SJCRH30 (cell line): ENCODE results near the gene TASP1. TPM values are rescaled to one million over a fixed set of nuclear protein-coding genes. Genes with fewer than 3 reads are reported as not detected.

Experiments used
- DNase-seq, 2 experiments: peaks; one replicate each; pipeline ENCODE4 v3.0.0-alpha.2; 2015 to 2020
- H3K27ac ChIP-seq: fragments of 250-450 bp; sonication (Bioruptor Pico); 2 replicates; pipeline ENCODE4 v1.5.1; 2020; ENCODE audit warnings: mild to moderate bottlenecking, moderate library complexity
- H3K27me3 ChIP-seq: fragments of 250-450 bp; sonication (Bioruptor Pico); 2 replicates; pipeline ENCODE4 v1.5.1; 2020; ENCODE audit warnings: mild to moderate bottlenecking, moderate library complexity
- H3K36me3 ChIP-seq: fragments of 250-450 bp; sonication (Bioruptor Pico); 2 replicates; pipeline ENCODE4 v1.5.1; 2020; ENCODE audit warnings: mild to moderate bottlenecking, moderate library complexity
- H3K4me1 ChIP-seq: fragments of 250-450 bp; sonication (Bioruptor Pico); 2 replicates; pipeline ENCODE4 v1.5.1; 2020; ENCODE audit warnings: mild to moderate bottlenecking, moderate library complexity
- H3K4me3 ChIP-seq: fragments of 250-450 bp; sonication (Bioruptor Pico); 2 replicates; pipeline ENCODE4 v1.5.1; 2020; ENCODE audit warnings: mild to moderate bottlenecking, moderate library complexity
- H3K9me3 ChIP-seq: fragments of 250-450 bp; sonication (Bioruptor Pico); replicated peaks from 2 replicates; pipeline ENCODE4 v1.5.1; 2020; ENCODE audit warnings: mild to moderate bottlenecking, moderate library complexity
- total RNA-seq: library from RNA; depleted of rRNA; stranded (reverse); fragments of >200 nt; shearing (Covaris generic); gene quantifications from 2 replicates; pipeline ENCODE4 v1.2.3, GENCODE V29; 2014

The TASP1 gene
- total RNA-seq, 1 experiment from 2014 or later = 7.1 TPM

DNA sequence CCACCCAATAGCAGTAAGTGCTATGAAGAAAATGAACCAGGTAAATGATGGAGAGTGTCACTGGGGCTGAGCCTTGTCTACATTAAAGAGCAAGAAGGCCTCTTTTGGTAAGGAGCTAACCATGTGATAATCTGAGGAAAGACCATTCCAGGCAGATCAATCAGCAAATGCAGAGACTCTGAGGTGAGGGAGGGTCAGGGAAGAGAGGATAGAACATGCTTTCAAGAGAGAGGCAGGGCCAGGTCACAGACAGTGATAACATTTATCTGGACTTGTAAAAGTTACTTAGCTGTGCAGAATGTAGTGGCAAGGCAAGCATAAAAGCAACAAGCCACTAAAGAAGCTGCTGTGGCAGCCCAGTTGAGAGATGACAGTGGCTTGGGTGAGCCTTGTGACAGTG is 197.3 kb downstream of the TASP1 start:
- peaks cover 4% of the 10 kb centered on the region; the same call in 1 of the 2 replicates for H3K9me3 ChIP-seq
- no peak for DNase-seq
- no peak overlapping the region for H3K4me3 ChIP-seq
- no peaks in the 10 kb centered on the region for H3K36me3 ChIP-seq
- no peak overlapping the region for H3K27ac ChIP-seq
- H3K27me3 ChIP-seq = no peaks in the 10 kb centered on the region
- H3K4me1 ChIP-seq = peaks cover 17% of the 10 kb centered on the region

GRCh38 chr20:13436530-13436929 is 202.2 kb downstream of the TASP1 start:
- Histone ChIP-seq H3K36me3 (no peaks in the 10 kb centered on the region), H3K4me3 (no peak overlapping the region), H3K27ac (no peak overlapping the region), H3K27me3 (no peaks in the 10 kb centered on the region), H3K4me1 (no peaks in the 10 kb centered on the region), H3K9me3 (peaks cover 4% of the 10 kb centered on the region; the same call in 1 of the 2 replicates)
- DNase-seq = no peak

DNA sequence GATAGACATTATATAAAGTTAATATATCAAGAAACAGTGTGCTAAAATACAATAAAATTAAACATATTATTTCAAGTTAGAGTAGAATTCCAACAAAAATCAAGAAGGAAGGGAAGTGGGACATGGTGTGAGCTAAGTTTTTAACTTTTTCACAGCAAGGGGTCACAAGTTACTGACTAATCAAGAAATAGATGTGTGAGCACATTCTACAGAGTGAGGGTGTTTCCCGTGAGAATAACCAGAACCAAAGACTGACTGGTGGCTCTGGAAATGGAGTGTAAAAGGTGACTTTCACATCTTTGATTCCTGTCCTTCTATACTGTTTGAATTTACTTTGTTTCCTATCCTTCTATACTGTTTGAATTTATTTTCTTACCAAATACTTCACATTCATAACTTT is 206.6 kb downstream of the TASP1 start:
- H3K4me3 ChIP-seq = no peak overlapping the region
- no peak overlapping the region for H3K27ac ChIP-seq
- no peaks in the 10 kb centered on the region for H3K9me3 ChIP-seq
- no peaks in the 10 kb centered on the region for H3K4me1 ChIP-seq
- DNase-seq = no peak
- H3K36me3 ChIP-seq = no peaks in the 10 kb centered on the region
- no peaks in the 10 kb centered on the region for H3K27me3 ChIP-seq

- Histone ChIP-seq H3K9me3 (no peaks in the 10 kb centered on the region), H3K36me3 (no peaks in the 10 kb centered on the region), H3K4me1 (no peaks in the 10 kb centered on the region), H3K27ac (no peak overlapping the region), H3K27me3 (no peaks in the 10 kb centered on the region), H3K4me3 (no peak overlapping the region)
- no peak for DNase-seq
These were observed 208.3 kb downstream of the TASP1 start for GRCh38 chr20:13430346-13431002.

- Histone ChIP-seq H3K27ac (no peak overlapping the region), H3K27me3 (no peaks in the 10 kb centered on the region), H3K4me3 (no peak overlapping the region), H3K36me3 (no peaks in the 10 kb centered on the region), H3K9me3 (no peaks in the 10 kb centered on the region), H3K4me1 (no peaks in the 10 kb centered on the region)
- no peak for DNase-seq
These were observed 210.0 kb downstream of the TASP1 start for GRCh38 chr20:13428684-13429083.

DNA sequence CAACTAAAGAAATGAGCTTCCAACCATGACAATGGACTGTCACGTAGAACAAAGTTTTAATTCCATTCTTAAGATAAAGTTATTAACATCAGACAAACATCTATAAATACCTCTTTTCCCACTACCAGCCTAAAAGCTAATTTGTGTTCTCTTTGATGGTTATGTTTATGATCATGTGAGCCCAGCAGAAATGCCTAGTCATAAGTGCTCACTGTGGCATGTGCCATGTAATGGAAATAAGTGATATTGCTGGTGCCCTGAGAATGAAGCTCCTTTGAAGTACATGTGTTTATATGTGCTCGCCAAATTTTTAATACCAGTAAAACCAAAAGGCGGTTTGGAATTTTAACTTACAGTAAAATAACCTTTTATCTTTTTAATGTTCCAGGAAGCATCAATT is 211.9 kb downstream of the TASP1 start:
- no peak for DNase-seq
- Histone ChIP-seq H3K9me3 (no peaks in the 10 kb centered on the region), H3K4me3 (no peak overlapping the region), H3K4me1 (no peaks in the 10 kb centered on the region), H3K27ac (no peak overlapping the region), H3K36me3 (no peaks in the 10 kb centered on the region), H3K27me3 (no peaks in the 10 kb centered on the region)

- H3K9me3 ChIP-seq = no peaks in the 10 kb centered on the region
- DNase-seq = no peak
- no peak overlapping the region for H3K4me3 ChIP-seq
These were observed 213.2 kb downstream of the TASP1 start for GRCh38 chr20:13425381-13426135.

DNA sequence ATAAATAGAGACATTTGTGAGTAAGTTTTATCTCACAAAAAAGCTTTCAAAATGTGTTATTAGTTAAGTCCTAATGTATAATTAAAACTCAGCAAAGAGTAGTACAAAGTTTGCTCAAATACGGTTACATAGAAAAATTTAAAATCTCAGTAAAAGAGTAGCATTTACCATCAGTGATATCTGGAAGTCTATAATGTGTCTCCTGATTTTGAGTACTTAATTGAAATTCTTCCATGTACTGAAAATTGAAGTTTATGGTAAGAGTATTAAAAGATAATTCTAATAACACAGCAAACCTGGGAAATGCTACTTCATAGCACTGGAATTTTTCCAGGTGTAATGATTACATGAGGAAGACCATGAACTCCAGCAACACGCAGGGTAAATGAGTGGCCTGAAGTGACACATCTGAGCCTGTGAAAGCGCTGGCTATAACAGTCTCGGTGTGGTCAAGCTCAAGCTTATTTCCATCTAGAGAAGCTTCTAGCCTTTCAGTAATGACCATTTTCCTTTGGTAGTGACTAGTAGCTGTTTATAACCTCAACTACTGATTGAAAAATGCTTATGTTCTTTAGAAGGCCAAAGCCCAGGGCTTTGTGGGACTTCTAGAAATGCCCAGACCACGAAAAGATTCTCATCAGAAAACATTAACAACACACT is 214.4 kb downstream of the TASP1 start:
- no peak for DNase-seq
- Histone ChIP-seq H3K4me1 (no peaks in the 10 kb centered on the region), H3K36me3 (no peaks in the 10 kb centered on the region), H3K4me3 (no peak overlapping the region), H3K9me3 (no peaks in the 10 kb centered on the region), H3K27me3 (no peaks in the 10 kb centered on the region), H3K27ac (no peak overlapping the region)

More at GRCh38 chr20:13425381-13426135, 213.2 kb downstream of the TASP1 start:
- Histone ChIP-seq H3K36me3 (no peaks in the 10 kb centered on the region), H3K27me3 (no peaks in the 10 kb centered on the region), H3K4me1 (no peaks in the 10 kb centered on the region), H3K27ac (no peak overlapping the region)

DNA sequence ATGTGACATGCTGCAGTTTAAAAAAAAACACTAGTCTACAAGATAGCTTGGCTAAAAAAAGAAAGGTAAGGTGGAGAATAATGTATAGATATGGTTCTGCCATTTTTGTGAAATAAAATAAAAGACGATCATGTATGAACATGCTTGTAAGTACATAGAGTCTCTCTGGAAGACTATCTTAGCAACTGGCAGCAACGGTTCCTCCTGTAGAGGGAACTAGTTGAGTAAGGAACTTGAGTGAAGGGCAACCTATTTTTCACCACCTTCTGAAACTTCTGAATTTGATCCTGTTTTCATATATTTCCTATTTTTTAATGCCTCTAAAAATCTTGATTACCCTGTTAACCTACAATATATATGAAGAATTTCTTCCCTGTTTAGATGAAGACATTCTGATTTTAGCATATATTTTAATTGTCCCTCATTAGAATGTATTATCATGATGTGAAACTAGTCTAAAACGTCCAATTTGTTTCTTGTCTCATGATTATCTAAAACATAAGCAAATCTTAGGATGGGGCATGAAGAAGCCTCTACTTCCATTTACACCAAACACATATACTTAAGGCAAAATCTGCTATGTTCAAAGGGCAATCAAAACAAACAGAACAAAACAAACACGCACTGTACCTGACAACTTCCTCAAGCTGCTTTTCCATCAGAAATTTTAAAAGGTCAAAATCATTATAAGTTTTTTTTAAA is 215.1 kb downstream of the TASP1 start:
- no peaks in the 10 kb centered on the region for H3K4me1 ChIP-seq
- H3K9me3 ChIP-seq = no peaks in the 10 kb centered on the region
- no peak overlapping the region for H3K27ac ChIP-seq
- H3K36me3 ChIP-seq = no peaks in the 10 kb centered on the region
- no peak overlapping the region for H3K4me3 ChIP-seq
- no peaks in the 10 kb centered on the region for H3K27me3 ChIP-seq
- no peak for DNase-seq

GRCh38 chr20:13422637-13423036 is 216.1 kb downstream of the TASP1 start:
- DNase-seq = no peak
- H3K36me3 ChIP-seq = no peaks in the 10 kb centered on the region
- 0 out of 2 replicates have a peak, but pooled peaks cover under 1% of the 10 kb centered on the region for H3K9me3 ChIP-seq
- no peak overlapping the region for H3K4me3 ChIP-seq
- H3K27me3 ChIP-seq = no peaks in the 10 kb centered on the region
- H3K4me1 ChIP-seq = no peaks in the 10 kb centered on the region
- no peak overlapping the region for H3K27ac ChIP-seq

GRCh38 chr20:13420625-13421024 is 218.1 kb downstream of the TASP1 start:
- Histone ChIP-seq H3K27ac (no peak overlapping the region), H3K36me3 (no peaks in the 10 kb centered on the region), H3K9me3 (0 out of 2 replicates have a peak, but pooled peaks cover 2% of the 10 kb centered on the region), H3K27me3 (no peaks in the 10 kb centered on the region), H3K4me1 (no peaks in the 10 kb centered on the region), H3K4me3 (no peak overlapping the region)
- no peak for DNase-seq

- no peak overlapping the region for H3K4me3 ChIP-seq
- DNase-seq = no peak
- H3K9me3 ChIP-seq = 0 out of 2 replicates have a peak, but pooled peaks cover 2% of the 10 kb centered on the region
- H3K27ac ChIP-seq = no peak overlapping the region
- no peaks in the 10 kb centered on the region for H3K27me3 ChIP-seq
- no peaks in the 10 kb centered on the region for H3K36me3 ChIP-seq
- H3K4me1 ChIP-seq = no peaks in the 10 kb centered on the region
These were observed 219.3 kb downstream of the TASP1 start for GRCh38 chr20:13419477-13419876.

- no peaks in the 10 kb centered on the region for H3K4me1 ChIP-seq
- no peak overlapping the region for H3K27ac ChIP-seq
- H3K36me3 ChIP-seq = no peaks in the 10 kb centered on the region
- no peak for DNase-seq
- H3K27me3 ChIP-seq = no peaks in the 10 kb centered on the region
- H3K4me3 ChIP-seq = no peak overlapping the region
- H3K9me3 ChIP-seq = 0 out of 2 replicates have a peak, but pooled peaks cover 2% of the 10 kb centered on the region
These were observed 220.2 kb downstream of the TASP1 start for GRCh38 chr20:13418263-13419229.

- 0 out of 2 replicates have a peak, but pooled peaks cover 2% of the 10 kb centered on the region for H3K9me3 ChIP-seq
- no peak for DNase-seq
- H3K27me3 ChIP-seq = no peaks in the 10 kb centered on the region
- H3K36me3 ChIP-seq = no peaks in the 10 kb centered on the region
- H3K4me3 ChIP-seq = no peak overlapping the region
- H3K4me1 ChIP-seq = peaks cover 3% of the 10 kb centered on the region; the same call in 1 of the 2 replicates
- no peak overlapping the region for H3K27ac ChIP-seq
These were observed 222.2 kb downstream of the TASP1 start for GRCh38 chr20:13416531-13416930.
